G401.6 (cell line): ENCODE data around the gene PRODH2.
"Not testable (repeated sequence)": the region's sequence is repeated elsewhere in the genome, so short reads cannot be mapped to it uniquely, and the experiment has no call there.

Experiments
- FAIRE-seq: peaks from 2 replicates; lab custom pipeline; 2012; peaks lifted over from hg19 to GRCh38; lab: Jason Lieb, UNC

PRODH2 gene

DNA sequence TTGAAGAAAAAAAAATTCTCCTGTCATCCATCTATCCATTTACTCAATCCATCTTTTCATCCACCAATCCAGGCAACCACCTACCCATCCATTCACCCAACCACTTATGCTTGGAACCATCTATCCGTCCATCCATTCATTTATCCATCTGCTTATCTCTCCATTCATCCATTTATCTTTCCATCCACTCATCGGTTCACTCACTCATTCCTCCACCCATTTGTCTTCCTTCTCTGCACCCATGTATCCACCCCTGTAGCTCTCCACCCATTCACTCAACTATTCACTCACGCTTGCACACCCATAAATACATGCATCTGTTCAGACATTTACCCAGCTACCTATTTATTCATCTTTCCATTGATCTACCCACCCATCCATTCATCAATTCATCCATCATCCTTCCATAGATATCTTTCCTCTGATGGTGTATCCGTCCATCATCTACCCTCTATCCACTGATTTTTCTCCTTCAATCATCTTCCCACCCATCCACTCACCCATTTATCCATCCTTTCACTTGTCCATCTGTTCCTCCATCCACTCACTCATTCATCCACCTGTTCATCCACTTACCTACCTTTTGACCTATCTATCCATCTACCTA, 30.1 kb upstream of the PRODH2 start:
- FAIRE-seq, result no peak

DNA sequence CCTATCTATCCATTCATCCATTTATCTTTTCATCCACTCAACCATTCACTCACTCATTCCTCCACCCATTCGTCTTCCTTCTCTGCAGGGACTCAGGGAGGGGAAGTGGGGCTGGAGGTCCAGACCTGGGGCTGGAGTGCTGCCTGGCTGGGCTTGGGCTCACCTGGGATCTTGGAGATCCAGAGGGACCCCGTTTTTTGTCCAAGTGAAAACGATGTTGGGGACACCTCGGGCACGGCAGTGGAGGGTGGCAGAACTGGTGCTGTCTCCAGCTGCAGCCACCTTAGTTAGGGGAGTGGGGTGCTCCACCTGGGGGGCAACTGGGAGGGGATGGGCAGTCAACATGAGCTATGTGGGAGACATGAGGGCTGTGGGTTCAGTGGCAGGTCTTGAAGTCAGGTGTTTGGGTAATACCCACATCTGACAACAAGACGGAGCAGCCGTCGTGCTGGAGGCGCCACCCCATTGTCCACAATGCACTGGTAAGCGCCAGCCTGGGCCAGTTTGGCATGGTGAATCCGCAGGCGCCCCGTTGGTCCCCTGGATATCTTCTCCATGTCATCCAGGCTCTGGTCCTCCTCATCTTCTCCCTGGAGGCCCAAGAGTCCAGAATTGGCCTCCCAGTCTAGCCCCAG, 29.4 kb upstream of the PRODH2 start:
- FAIRE-seq, result no peak

- FAIRE-seq, result not testable (repeated sequence)
These were observed 23.5 kb upstream of the PRODH2 start for GRCh38 chr19:35836096-35836495.

GRCh38 chr19:35833972-35834371, 21.3 kb upstream of the PRODH2 start:
- FAIRE-seq, result no peak

DNA sequence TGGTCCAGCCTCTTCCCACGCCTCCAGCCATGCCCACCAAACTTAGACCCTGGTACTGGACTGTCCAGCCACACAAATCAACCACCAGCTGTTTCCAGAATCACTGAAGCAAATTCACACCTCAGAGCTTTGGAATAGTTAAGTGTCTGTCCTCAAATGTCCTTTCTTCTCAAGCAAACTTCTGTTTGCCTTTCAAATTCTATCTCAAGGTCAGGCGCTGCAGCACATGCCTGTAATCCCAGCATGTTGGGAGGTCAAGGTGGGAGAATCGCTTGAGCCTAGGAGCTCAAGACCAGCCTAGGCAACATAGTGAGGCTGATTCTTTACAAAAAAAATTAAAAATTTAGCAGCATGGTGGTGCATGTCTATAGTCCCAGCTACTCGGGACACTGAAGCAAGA, 19.4 kb upstream of the PRODH2 start:
- FAIRE-seq, result no peak

GRCh38 chr19:35830986-35831385, 18.3 kb upstream of the PRODH2 start:
- FAIRE-seq, result no peak

GRCh38 chr19:35828692-35829301, 16.2 kb upstream of the PRODH2 start:
- FAIRE-seq, result no peak

DNA sequence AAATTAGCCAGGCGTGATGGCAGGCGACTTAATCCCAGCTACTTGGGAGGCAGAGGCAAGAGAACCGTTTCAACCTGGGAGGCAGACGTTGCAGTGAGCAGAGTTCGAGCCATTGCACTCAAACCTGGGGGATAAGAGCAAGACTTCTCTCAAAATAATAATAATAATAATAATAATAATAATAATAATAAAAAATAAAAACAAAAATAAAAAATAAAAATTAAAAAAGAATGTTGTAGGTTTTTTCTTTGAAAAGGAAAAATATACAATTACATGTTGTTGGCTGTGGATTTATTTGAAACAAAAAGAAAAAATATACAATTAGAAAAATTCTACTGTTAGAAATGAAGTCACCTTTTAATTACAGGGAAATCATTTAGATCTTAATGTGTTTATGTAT, 11.5 kb upstream of the PRODH2 start:
- FAIRE-seq, result peak; percentile 42

DNA sequence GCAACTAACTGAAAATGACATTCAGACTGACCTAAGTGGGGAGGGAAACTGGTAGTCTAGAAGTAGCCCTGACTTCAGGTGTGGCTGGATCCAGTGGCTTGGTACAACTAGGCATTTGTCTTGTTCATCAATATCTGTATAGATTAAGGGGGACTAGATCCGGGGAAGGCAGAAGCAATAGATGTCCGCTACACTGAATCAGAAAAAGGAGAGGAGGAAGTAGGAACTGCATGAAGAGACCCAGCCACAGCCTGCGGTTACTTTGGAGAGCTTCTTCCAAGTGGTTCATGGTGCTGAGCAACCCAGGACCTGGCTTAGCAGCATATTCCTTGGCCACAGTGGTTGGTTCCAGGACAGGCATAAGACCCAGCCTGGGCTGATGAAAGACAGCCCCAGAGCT, 9.9 kb upstream of the PRODH2 start:
- FAIRE-seq, result no peak

- FAIRE-seq, result no peak
These were observed 5.8 kb upstream of the PRODH2 start for GRCh38 chr19:35818445-35818844.

- no peak for FAIRE-seq
These were observed 4.2 kb upstream of the PRODH2 start for GRCh38 chr19:35816846-35817245.

- no peak for FAIRE-seq
These were observed 3.6 kb upstream of the PRODH2 start for GRCh38 chr19:35816262-35816661.

- no peak for FAIRE-seq
These were observed 622 bp upstream of the PRODH2 start for GRCh38 chr19:35813043-35813890.

GRCh38 chr19:35811317-35812219, 1.1 kb downstream of the PRODH2 start:
- no peak for FAIRE-seq

- no peak for FAIRE-seq
These were observed 5.0 kb downstream of the PRODH2 start for GRCh38 chr19:35807633-35808032.

DNA sequence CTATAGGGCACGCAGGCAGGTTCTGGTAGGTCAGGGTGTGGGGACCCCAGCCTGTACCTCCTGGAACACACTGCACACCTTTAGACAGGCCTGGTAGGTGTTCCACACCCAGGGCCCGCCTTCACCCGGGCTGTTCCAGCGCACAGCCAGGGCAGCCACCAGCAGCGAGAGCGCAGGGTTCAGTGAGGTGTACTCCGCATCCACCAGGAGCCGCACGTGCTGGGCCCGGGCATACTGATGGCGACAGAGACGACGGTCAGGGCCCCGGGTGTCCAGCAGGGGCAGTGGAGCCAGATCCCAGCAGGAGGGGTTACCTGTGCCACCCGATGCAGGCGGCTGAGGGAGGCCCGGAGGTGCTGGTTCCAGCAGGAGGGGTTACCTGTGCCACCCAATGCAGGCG, 6.0 kb downstream of the PRODH2 start:
- FAIRE-seq, result no peak

- no peak for FAIRE-seq
These were observed 7.0 kb downstream of the PRODH2 start for GRCh38 chr19:35805526-35806102.

DNA sequence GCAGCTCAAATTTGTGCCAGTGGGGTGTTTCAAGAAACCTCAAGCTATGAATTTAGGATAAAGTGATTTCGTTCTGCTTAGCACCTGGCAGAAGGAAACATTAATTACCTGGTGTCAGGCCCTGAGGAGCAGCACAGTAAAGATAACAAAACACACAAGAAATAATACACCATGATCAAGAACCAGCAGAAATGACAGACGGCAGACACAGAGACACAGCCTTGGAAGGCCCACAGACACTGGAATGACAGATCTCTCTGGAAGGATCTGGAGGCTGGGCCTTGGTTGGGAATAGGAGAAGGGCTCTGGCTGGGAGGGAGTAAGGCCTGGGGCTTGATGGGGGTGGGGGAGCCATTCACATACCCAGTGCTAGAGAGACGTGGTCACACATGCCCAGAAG, 10.8 kb downstream of the PRODH2 start:
- no peak for FAIRE-seq

GRCh38 chr19:35797663-35798062, 15.0 kb downstream of the PRODH2 start:
- FAIRE-seq, result no peak

DNA sequence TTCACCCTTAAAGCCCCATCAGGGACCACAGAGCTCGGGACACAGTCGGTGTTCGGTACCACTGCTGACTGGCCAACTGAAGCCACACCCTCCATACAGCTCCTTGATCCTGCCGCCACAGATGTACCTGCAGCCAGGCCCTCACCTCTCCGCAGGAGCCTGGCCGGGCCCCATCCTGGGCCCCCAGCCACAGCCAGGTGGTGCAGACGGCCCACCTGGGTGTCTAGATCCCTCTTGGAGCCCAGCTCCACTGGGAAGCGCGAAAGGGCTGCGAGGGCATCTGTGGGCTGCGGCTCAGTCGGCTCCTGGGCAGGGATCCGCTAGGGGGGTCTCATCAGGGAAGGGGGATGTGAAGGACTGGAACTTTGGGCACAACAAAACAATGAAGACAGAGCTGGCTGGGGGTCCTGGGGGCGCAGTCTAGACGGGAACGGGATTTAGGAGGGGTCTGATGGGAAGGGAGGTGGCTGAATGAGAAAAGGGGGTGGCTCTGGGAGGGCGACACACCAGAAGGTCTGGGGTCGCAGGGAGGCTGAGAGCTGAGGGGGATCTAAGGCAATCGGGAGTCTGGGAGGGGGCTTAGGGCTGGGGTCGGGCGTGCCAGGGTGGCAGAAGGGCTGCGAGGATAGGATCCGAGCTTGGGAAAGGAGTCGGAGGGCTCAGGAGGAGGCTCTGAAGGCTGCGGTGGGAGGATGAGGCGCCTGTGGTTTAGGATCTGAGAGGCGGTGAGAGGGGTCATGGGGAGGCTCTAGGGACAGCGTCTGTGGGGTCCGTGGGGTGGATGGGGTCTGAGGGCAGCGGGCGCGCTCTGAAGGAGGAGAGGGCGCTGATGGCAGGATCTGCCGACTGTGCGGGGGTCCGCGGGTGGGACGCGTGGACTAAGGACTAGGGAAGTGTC, 15.8 kb downstream of the PRODH2 start:
- no peak for FAIRE-seq

DNA sequence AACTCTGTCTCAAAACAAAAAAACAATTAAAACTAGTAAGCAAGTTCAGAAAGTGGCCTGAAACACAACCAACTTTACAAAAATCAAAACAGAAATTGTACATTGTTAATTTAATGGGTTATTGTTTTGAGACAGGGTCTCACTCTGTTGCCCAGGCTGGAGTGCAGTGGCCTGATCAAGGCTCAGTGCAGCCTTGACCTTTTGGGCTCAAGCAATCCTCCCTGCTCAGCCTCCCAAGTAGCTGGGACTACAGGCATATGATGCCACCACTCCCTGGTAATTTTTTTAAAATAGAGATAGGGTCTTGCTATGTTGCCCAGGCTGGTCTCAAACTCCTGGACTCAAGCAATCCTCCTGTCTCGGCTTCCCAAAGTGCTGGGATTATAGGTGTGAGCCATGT, 17.1 kb downstream of the PRODH2 start:
- FAIRE-seq, result not testable (repeated sequence)
